Liver (tissue), 9 donors: Measurements from ENCODE around the gene ITGA11. TPM values are rescaled to one million over a fixed set of nuclear protein-coding genes. Genes with fewer than 3 reads are reported as not detected.
A peak's percentile ranks its signal among the peaks of the same experiment; 100 is the strongest.

Experiments
- DNase-seq: peaks from one replicate; pipeline ENCODE4 v3.0.0-alpha.2; 2017; ENCODE audit warnings: low spot score
- H3K27ac ChIP-seq, 2 donors: one replicate each; pipeline ENCODE4 v1.7.0; 2013; ENCODE audit warnings: inconsistent platforms in 2 of 2, low read length in 2 of 2, control low read depth in 1 of 2, low read depth in 1 of 2, mild to moderate bottlenecking in 1 of 2
- H3K27me3 ChIP-seq, 4 donors: one replicate each; pipeline versions ENCODE4 v1.6.1 to v1.7.0; 2013; ENCODE audit warnings: low read length in 3 of 4, inconsistent platforms in 1 of 4, mild to moderate bottlenecking in 1 of 4, moderate library complexity in 1 of 4; ENCODE audit not compliant: control insufficient read depth in 4 of 4, insufficient read depth in 4 of 4
- H3K36me3 ChIP-seq, 4 donors: one replicate each; pipeline versions ENCODE4 v1.6.1 to v1.7.0; 2013; ENCODE audit warnings: low read length in 3 of 4, mild to moderate bottlenecking in 3 of 4, low read depth in 1 of 4, moderate library complexity in 1 of 4; ENCODE audit not compliant: control insufficient read depth in 4 of 4, insufficient read depth in 3 of 4
- H3K4me1 ChIP-seq, 4 donors: one replicate each; pipeline versions ENCODE4 v1.6.1 to v1.7.0; 2013; ENCODE audit warnings: low read length in 3 of 4, mild to moderate bottlenecking in 3 of 4, moderate library complexity in 1 of 4; ENCODE audit not compliant: control insufficient read depth in 4 of 4, insufficient read depth in 4 of 4
- H3K4me3 ChIP-seq, 3 donors: one replicate each; pipeline versions ENCODE4 v1.6.1 to v1.7.0; 2013; ENCODE audit warnings: low read length in 3 of 3, control low read depth in 1 of 3, low read depth in 1 of 3, mild to moderate bottlenecking in 1 of 3
- H3K9ac ChIP-seq, 2 donors: one replicate each; pipeline ENCODE4 v1.7.0; 2013; ENCODE audit warnings: low read length in 2 of 2, mild to moderate bottlenecking in 2 of 2, moderate library complexity in 2 of 2, control low read depth in 1 of 2, low read depth in 1 of 2
- H3K9me3 ChIP-seq, 4 donors: one replicate each; pipeline versions ENCODE4 v1.6.1 to v1.7.0; 2013; ENCODE audit warnings: low read length in 3 of 4; ENCODE audit not compliant: control insufficient read depth in 4 of 4
- ATF3 ChIP-seq: IDR thresholded peaks from 2 replicates; pipeline ENCODE4 v1.6.1; 2016; ENCODE audit warnings: antibody characterized with exemption
- CTCF ChIP-seq: fragments of 150-350 bp; IDR thresholded peaks from 2 replicates; pipeline ENCODE4 v1.5.1; 2017; ENCODE audit warnings: improper control_type of control experiment, low read depth, low read length; ENCODE audit not compliant: missing input control
- EGR1 ChIP-seq, 2 donors: IDR thresholded peaks; 2 replicates each; pipeline ENCODE4 v1.6.1; 2016 to 2018; ENCODE audit warnings: antibody characterized with exemption in 2 of 2, low read depth in 2 of 2
- FOXA1 ChIP-seq: IDR thresholded peaks from 2 replicates; pipeline ENCODE4 v1.6.1; 2016; ENCODE audit warnings: antibody characterized with exemption
- FOXA2 ChIP-seq: IDR thresholded peaks from 2 replicates; pipeline ENCODE4 v1.6.1; 2016; ENCODE audit warnings: antibody characterized with exemption
- GABPA ChIP-seq, 2 donors: IDR thresholded peaks in 1 of 2; conservative IDR thresholded peaks in 1 of 2; 2 replicates each; pipeline ENCODE4 v1.6.1; 2016; ENCODE audit warnings: antibody characterized with exemption in 2 of 2, mild to moderate bottlenecking in 1 of 2, moderate library complexity in 1 of 2
- HNF4A ChIP-seq, 2 donors: conservative IDR thresholded peaks; 2 replicates each; pipeline ENCODE4 v1.6.1; 2016; ENCODE audit warnings: antibody characterized with exemption in 2 of 2, mild to moderate bottlenecking in 2 of 2
- HNF4G ChIP-seq: IDR thresholded peaks from 2 replicates; pipeline ENCODE4 v1.6.1; 2016; ENCODE audit warnings: antibody characterized with exemption
- JUND ChIP-seq, 2 donors: IDR thresholded peaks; 2 replicates each; pipeline ENCODE4 v1.6.1; 2016; ENCODE audit warnings: antibody characterized with exemption in 2 of 2
- MAX ChIP-seq: IDR thresholded peaks from 2 replicates; pipeline ENCODE4 v1.6.1; 2016; ENCODE audit warnings: antibody characterized with exemption
- NR2F2 ChIP-seq: IDR thresholded peaks from 2 replicates; pipeline ENCODE4 v1.6.1; 2016; ENCODE audit warnings: antibody characterized with exemption
- RAD21 ChIP-seq, 2 donors: IDR thresholded peaks; 2 replicates each; pipeline ENCODE4 v1.6.1; 2016; ENCODE audit warnings: antibody characterized with exemption in 2 of 2, mild to moderate bottlenecking in 2 of 2
- REST ChIP-seq: IDR thresholded peaks from 2 replicates; pipeline ENCODE4 v1.6.1; 2016; ENCODE audit warnings: antibody characterized with exemption, mild to moderate bottlenecking
- RXRA ChIP-seq, 2 donors: IDR thresholded peaks; 2 replicates each; pipeline ENCODE4 v1.6.1; 2017 to 2018; ENCODE audit warnings: antibody characterized with exemption in 2 of 2, mild to moderate bottlenecking in 1 of 2
- SP1 ChIP-seq: IDR thresholded peaks from 2 replicates; pipeline ENCODE4 v1.6.1; 2018; ENCODE audit warnings: antibody characterized with exemption, mild to moderate bottlenecking
- TAF1 ChIP-seq: conservative IDR thresholded peaks from 2 replicates; pipeline ENCODE4 v1.6.1; 2016; ENCODE audit warnings: antibody characterized with exemption, mild to moderate bottlenecking
- YY1 ChIP-seq: IDR thresholded peaks from 2 replicates; pipeline ENCODE4 v1.6.1; 2016; ENCODE audit warnings: antibody characterized with exemption, mild to moderate bottlenecking
- ZBTB33 ChIP-seq: IDR thresholded peaks from 2 replicates; pipeline ENCODE4 v1.6.1; 2016; ENCODE audit warnings: antibody characterized with exemption
- WGBS: extraction: QIAGEN DNeasy Blood & Tissue Kit; methylation state at CpG from one replicate; pipeline ENCODE4 v1.1.7; 2013; 5-methylcytosine and 5-hydroxymethylcytosine counted together
- polyA plus RNA-seq, 2 donors: library from polyadenylated mRNA; stranded (reverse) in 1 of 2; unstranded in 1 of 2; fragments of 200-250 nt in 1 of 2; fragments of >200 nt in 1 of 2; fragmentation: Nextera tagmentation in 1 of 2; extraction: Ambion mirVana in 1 of 2; gene quantifications; one replicate each; pipeline versions ENCODE4 v1.2.1 to v1.2.3, GENCODE V29; 2013 to 2015
- total RNA-seq, 2 donors: library from RNA; depleted of rRNA; stranded (reverse); fragments of >200 nt; gene quantifications; one replicate each; pipeline ENCODE4 v1.2.3, GENCODE V29; 2014
- donor health status: healthy.
- donor health status: healthy.
- donor health status: healthy.
- donor health status: healthy.
- donor health status: healthy.

ITGA11 gene
- total and polyA plus RNA-seq, 4 donors = 0.32 to 1.0 (median 0.67) TPM

GRCh38 chr15:68404056-68404798, 27.7 kb downstream of the ITGA11 start:
- Histone ChIP-seq H3K9me3 (peaks cover 0 to 2% (median 0%) of the 10 kb centered on the region in 4 donors), H3K4me1 (no peaks in the 10 kb centered on the region), H3K36me3 (no peaks in the 10 kb centered on the region), H3K4me3 (no peak overlapping the region), H3K9ac (no peak overlapping the region), H3K27ac (no peak overlapping the region), H3K27me3 (no peaks in the 10 kb centered on the region)
- peak; percentile 49 for DNase-seq
- 52% methylated on average over 12 of the region's 12 CpGs for whole genome bisulfite sequencing
- TF ChIP-seq CTCF = no peak
- TF ChIP-seq REST = no peak
- TF ChIP-seq EGR1 (IDR thresholded peaks at IDR 0.05; ENCODE audit: low read depth in 2 of 2) = no peak
- no peak for TF ChIP-seq HNF4G
- TF ChIP-seq FOXA2 = no peak
- TF ChIP-seq ATF3 = no peak
- TF ChIP-seq YY1 = no peak
- no peak for TF ChIP-seq SP1
- no peak for TF ChIP-seq JUND (IDR thresholded peaks at IDR 0.05)
- TF ChIP-seq TAF1 = no peak
- TF ChIP-seq ZBTB33 = no peak
- no peak for TF ChIP-seq FOXA1
- no peak for TF ChIP-seq RAD21 (IDR thresholded peaks at IDR 0.05)
- TF ChIP-seq GABPA (IDR thresholded peaks at IDR 0.05 in 1 of 2, conservative IDR thresholded peaks at IDR 0.05 in 1 of 2) = no peak
- TF ChIP-seq RXRA (IDR thresholded peaks at IDR 0.05) = no peak
- TF ChIP-seq MAX = no peak
- TF ChIP-seq HNF4A (conservative IDR thresholded peaks at IDR 0.05) = no peak
- TF ChIP-seq NR2F2 = no peak
